LoVo (cell line): Measurements from ENCODE around the gene CA10.

Source experiments
- DNase-seq: peaks from one replicate; pipeline ENCODE4 v3.0.0-alpha.2; 2016; ENCODE audit warnings: low spot score

The CA10 gene

DNA sequence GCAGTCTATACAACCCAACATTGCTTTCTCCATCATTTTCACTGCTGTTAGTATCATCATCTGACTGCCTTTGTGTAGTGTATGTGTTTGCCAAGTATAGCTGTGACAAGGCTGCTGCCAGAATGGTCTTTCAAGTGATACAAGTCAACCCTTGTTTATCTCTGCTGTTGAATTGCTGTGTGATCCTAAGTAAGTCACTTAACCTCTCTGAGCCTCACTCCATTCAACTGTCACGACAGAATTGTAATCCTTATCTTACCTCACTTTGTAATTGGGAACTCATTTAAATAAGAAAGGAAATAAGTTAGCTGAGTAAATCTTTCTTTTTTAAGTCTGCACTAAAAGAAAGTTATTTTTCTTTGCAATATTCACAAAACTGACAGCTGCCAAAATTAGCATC is 340.6 kb downstream of the CA10 start:
- DNase-seq, result no peak

- no peak for DNase-seq
These were observed 341.4 kb downstream of the CA10 start for GRCh38 chr17:51817117-51817516.

- DNase-seq, result no peak
These were observed 343.4 kb downstream of the CA10 start for GRCh38 chr17:51815097-51815496.

DNA sequence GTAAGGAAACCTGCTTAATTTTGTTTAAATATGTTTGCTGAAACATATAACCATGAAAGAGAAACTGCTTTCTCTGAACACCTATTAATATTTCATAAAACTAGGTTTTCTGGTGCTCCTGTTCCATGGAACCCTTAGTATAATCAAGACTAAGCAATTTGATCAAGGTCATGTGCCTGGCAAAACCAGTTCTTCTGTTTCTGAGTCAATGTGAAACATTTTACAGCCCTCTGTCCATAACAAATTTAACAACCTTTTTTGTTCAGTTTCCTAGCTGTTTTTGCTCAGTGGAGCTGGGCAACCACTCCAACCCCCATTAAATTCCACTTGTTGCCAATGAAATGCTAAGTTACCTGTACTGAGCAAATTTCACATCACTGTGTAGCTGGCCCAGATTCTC is 344.0 kb downstream of the CA10 start:
- no peak for DNase-seq

DNA sequence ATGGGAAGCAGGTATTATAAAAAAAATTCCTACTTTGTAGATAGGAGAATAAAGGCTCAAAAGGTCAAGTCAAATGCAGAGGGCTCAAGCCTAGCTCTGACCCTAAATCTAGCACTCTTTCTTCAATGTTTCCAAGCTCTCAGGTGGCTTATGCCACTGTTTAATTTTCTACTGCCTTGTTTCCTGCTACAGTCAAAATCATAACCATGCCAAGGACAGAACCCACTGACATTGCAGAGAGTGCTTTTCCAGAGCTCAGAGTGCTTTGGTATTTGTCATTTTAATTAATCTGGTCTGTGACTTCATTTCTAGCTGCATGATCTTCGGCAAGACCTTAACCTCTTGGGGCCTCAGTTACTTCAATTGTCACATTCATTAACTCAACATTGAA is 344.7 kb downstream of the CA10 start:
- DNase-seq, result no peak

DNA sequence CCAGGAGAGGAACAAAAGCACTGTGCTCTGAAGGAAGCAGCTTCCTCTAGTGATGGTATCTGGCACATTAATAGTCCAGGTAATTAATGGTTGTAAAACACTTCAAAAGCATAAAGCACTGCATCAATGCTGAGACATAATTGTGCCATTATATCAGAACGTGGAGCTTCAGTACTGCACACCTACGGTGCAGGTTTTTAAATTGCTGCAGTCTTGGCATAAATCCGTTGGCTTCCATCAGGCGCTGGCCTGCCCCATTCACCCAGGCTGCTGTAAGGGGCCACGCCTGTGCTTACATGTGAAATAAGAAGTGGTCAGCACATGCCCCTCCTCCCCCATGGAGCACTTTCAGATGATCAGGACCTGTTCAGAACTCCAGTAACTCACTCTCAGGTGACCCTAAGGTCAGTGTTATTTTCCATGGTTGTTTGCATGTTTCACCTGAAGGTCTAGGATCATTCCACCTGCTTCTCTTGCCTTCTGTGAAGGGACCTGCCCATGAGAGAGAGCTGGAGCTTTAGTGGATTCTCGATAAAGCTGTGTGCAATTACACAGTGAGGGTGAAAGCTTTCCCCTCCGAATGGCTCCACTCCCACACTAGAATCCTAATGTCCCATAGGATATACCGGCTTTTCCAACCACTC is 345.3 kb downstream of the CA10 start:
- no peak for DNase-seq

DNA sequence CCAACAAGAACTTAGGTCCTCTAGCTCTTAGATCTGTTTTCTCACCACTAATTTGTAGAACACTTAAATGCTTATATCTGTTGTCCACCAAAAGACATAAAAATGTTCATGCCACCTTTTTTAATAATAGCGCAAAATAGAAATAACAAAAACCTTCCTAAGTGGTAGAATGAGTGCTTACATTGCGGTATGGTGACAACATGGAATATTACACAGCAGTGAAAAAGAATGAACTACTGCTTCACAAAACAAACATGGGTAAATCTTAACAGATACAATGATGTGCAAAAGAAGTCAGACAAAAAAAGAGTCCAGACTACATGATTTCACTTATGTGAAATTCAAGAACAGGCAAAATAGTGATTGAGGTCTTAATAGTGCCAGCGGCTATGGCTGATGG is 351.1 kb downstream of the CA10 start:
- no peak for DNase-seq

DNA sequence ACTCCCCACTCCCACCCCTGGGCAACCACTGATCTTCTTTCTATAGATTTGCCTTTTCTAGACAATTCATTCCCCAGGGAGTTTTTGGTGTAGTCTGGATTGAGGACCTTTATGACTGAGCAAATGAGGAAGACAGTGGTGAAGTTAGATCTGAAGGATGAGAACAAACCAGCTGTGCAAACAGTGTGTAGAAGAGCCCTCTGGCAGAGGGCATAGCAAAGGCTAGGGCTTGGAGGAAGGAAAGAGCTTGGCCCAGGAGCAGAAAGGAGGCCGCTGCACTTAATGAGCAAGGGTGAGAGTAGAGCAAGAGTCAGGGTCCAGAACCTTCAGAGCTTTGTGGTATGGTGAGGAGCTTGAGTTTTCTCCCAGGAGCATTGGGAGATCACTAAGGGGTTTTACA is 352.7 kb downstream of the CA10 start:
- no peak for DNase-seq

DNA sequence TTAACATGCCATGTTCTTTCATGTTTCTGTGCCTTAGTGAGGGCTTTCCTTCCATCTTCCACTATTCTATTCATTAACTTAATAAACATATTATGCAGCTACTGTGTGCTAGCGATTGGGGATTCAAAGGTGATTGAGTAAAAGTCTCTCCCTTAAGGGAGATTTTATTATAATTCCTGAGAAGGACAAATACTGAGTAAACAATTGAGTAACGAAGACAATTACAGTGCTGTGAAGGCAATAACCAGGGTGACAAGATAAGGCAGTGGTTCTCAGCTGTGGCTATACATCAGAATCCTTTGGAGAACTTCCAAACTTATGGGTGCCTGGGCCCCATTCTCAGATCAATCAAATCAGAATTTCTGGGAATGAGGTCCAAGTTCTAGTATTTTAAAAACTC is 353.3 kb downstream of the CA10 start:
- DNase-seq, result no peak

DNA sequence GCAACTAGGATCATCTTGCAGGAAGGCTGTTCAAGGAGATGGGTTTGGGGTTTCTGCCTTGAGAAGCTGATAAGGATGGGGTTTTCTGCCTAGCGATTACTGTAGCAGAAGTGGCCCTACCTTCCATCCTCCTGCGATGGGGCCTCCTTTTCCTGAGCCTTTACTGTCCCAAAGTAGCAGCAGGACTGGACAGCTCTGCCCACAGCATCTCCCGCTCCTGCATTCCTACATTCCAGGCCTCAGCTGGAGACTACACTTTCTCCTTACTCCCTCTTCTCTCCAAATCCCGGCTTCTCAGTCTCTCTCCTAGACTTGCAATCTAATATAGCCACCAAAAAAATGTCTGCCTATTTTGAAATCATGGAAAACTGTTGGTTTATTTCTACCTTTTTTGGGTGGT is 355.4 kb downstream of the CA10 start:
- no peak for DNase-seq

- no peak for DNase-seq
These were observed 356.0 kb downstream of the CA10 start for GRCh38 chr17:51802544-51802943.

DNA sequence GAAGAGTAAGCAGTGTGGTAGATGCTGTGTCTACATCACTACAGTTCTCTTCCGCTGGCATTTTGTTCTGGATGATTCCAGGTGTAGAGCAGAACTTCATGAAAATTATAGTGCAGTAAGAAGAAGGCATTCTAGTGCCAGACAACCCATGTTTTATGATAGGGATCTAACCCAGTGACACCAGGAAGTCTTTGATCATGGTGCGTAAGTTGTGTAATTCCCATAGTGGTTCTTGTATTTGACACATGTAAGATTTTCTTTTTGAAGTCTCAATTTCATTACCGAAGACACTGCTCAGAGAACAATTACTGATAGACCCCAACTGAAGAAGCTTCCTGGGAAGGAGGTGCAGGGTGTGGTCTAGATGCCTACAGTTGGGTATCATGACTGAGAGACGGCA is 356.9 kb downstream of the CA10 start:
- DNase-seq, result no peak

GRCh38 chr17:51799981-51800380 is 358.5 kb downstream of the CA10 start:
- DNase-seq, result no peak

DNA sequence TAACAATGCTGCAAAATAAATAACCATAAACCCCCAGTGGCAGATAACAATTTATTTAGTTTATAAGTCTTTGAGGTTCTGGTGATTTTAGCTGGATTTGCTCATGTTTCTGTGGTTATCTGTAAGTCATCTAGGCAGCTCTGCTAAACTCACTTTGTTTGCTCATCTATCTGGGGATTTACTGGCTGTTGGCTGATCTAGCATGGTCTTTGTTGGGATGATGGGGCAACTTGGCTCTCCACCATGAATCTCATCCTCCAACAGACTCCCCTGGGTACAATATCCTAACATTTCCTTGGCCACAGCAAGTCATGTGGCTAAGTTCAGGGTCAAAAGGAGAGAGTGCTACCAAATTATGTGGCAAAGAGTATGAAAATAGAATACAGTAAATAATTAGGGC is 359.3 kb downstream of the CA10 start:
- no peak for DNase-seq

- no peak for DNase-seq
These were observed 361.4 kb downstream of the CA10 start for GRCh38 chr17:51797150-51797549.

- no peak for DNase-seq
These were observed 362.5 kb downstream of the CA10 start for GRCh38 chr17:51796026-51796425.

DNA sequence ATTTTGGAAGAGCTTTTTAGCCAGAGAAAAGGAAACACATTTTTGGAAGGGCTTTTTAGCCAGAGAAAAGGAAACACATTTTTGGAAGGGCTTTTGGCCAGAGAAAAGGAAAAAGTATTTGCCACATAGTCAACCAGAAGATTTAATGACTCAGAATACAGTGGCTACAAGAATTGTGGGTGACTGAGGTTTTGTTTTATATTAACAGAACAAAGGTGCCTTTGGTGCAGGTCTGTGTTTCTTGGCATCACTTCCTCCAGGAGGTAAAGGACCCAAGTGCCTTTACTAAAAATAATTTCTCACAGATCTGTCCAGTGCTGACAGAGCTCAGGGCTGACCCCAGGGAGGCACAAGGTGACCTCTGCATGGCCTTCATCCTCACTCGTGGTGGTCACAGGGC is 363.1 kb downstream of the CA10 start:
- DNase-seq, result no peak

GRCh38 chr17:51794466-51794865 is 364.0 kb downstream of the CA10 start:
- no peak for DNase-seq

- no peak for DNase-seq
These were observed 364.8 kb downstream of the CA10 start for GRCh38 chr17:51793686-51794085.

DNA sequence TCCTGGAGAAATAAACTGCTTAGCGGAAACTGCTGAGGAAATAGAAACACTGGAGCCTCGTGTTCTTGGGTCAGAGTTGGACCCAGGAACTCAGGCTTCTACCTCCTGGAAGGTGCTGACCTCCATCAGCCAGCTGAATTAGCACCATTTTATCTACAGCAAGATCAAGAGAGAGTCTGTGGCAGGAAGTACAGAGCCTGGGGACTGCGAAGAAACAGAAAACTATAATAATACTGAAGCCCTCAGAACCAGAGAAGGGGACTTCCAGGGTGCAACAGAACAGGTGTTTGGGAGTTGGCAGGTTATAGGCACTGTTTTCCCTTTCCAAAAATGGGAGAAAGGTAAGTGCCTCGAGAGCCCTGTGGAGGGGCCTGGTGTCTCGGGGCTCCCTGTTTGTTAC is 379.7 kb downstream of the CA10 start:
- no peak for DNase-seq

GRCh38 chr17:51770027-51770759 is 388.3 kb downstream of the CA10 start:
- DNase-seq, result no peak

DNA sequence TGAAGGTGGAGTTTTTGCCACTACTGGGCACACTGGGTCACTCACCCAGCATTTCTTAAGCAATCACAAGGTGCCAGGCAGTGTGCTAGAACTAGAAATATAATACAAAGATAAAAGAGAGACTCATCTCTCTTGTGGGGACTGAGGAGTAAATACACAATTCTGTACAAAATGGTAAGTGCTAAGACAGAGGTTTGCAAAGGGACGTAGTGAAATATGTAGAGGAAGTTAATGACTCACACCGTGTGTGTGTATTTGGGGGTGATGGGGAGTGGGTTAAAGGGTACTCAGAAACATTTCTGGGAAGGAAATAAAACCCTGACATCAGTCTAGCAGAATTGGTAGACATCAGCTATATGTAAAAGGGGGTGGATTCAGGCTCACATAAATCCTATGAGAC is 389.3 kb downstream of the CA10 start:
- DNase-seq, result no peak

DNA sequence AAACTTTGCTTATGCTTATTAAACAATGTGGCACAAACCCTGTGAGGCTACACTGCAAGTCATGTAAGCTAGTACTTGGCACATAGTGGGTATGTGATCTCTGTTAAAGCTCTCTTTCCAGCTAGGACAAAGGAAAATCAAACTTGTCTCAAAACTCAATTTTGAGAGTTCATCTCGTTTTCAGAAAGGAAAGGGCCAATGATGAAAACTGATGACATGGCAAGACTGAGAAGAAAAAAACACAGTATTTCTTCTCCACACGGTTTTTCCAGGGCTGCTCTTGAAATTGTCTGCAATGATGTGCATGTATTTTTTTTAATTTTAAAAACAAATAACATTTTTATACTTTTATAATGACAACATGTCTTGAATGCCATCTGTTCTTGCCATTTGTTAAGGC is 389.8 kb downstream of the CA10 start:
- no peak for DNase-seq

GRCh38 chr17:51767287-51767686 is 391.2 kb downstream of the CA10 start:
- no peak for DNase-seq
